Activated CD8-positive, alpha-beta memory T cell treated with anti-CD3 and anti-CD28 coated beads, Interleukin-2, amount 10 ng/mL, durations not matched to agents 7 days and 5 days (primary cell): ENCODE measurements around the gene PRR7. TPM values are rescaled to one million over a fixed set of nuclear protein-coding genes. Genes with fewer than 3 reads are reported as not detected.
"Not testable (repeated sequence)": the region's sequence is repeated elsewhere in the genome, so short reads cannot be mapped to it uniquely, and the experiment has no call there.

Source experiments
- ATAC-seq: fragments of 150-1000 bp; cut with Tn5 transposase; one replicate; pipeline ENCODE4 v1.10.0; 2021; ENCODE audit warnings: moderate library complexity
- CTCF ChIA-PET: fragments of 350-600 bp; sonication (Branson Sonifier 250); formaldehyde crosslinking; loops from one replicate; lab custom pipeline; 2021; ENCODE audit warnings: antibody characterized with exemption; lab: Charles Lee
- DNase-seq: peaks from one replicate; pipeline ENCODE4 v3.0.0-alpha.2; 2020
- H3K27ac Mint-ChIP-seq: one replicate; pipeline ENCODE4 v1.8.0; 2021; ENCODE audit warnings: mild to moderate bottlenecking, mixed read lengths
- H3K27me3 Mint-ChIP-seq: one replicate; pipeline ENCODE4 v1.8.0; 2021; ENCODE audit warnings: mixed read lengths
- H3K36me3 Mint-ChIP-seq: one replicate; pipeline ENCODE4 v1.8.0; 2021; ENCODE audit warnings: mild to moderate bottlenecking, mixed read lengths
- H3K4me1 Mint-ChIP-seq: one replicate; pipeline ENCODE4 v1.8.0; 2021; ENCODE audit warnings: mixed read lengths
- H3K4me3 Mint-ChIP-seq: one replicate; pipeline ENCODE4 v1.8.0; 2021; ENCODE audit warnings: mild to moderate bottlenecking, moderate library complexity, mixed read lengths
- H3K9me3 Mint-ChIP-seq: one replicate; pipeline ENCODE4 v1.8.0; 2022; ENCODE audit warnings: low read depth, mixed read lengths
- total RNA-seq, 2 experiments: library from RNA; stranded (reverse); gene quantifications; one replicate each; pipeline ENCODE4 v1.2.3, GENCODE V29; 2021

Gene PRR7
- total RNA-seq, 2 experiments from 2014 or later = 3.1 to 5.3 TPM

GRCh38 chr5:177409043-177409801, 37.4 kb upstream of the PRR7 start, which contains the start of gene F12:
Gene F12 (minus strand): TSS chr5:177409564. CDS start chr5:177409527, 37 bp downstream.
- H3K27ac Mint-ChIP-seq = peak within 1 kb of the TSS; percentile 62
- H3K4me1 Mint-ChIP-seq = peaks cover 50% of the 10 kb centered on the region
- H3K27me3 Mint-ChIP-seq = no peaks in the 10 kb centered on the region
- CTCF ChIA-PET = interaction anchor here (0.8 to 18.7 kb wide), 10 partner anchors 12 to 99 kb away, joined by 3 to 717 read pairs (median 4); partner anchors contain the start of genes GRK6 and PRR7
- H3K9me3 Mint-ChIP-seq = no peaks in the 10 kb centered on the region
- DNase-seq (no peak), ATAC-seq (no peak)
- H3K4me3 Mint-ChIP-seq = no peak within 1 kb of the TSS
- H3K36me3 Mint-ChIP-seq = no peaks in the 10 kb centered on the region

DNA sequence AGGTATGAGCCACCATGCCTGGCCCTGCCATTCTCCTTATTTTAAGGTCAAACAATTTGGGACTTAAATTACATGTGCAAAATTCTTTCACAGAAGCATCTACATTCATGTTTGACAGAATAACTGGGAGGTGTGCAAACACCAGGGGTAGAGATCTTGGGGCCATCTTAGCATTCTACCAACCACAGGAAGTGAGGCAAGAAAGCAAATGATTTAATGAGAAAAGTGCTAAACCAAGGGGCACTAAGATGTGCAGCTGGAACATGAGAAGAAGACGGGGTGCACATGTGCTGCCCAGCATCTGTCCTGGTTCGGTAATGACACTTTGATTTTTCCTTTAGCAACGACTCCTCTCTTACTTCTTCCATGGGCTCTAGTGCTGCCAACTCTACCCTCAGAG, 36.0 kb upstream of the PRR7 start:
- Mint-ChIP-seq H3K27ac (peak overlapping the region; percentile 62), H3K36me3 (no peaks in the 10 kb centered on the region), H3K9me3 (no peaks in the 10 kb centered on the region), H3K27me3 (no peaks in the 10 kb centered on the region), H3K4me1 (peaks cover 39% of the 10 kb centered on the region), H3K4me3 (no peak overlapping the region)
- ATAC-seq (no peak), DNase-seq (no peak)
- CTCF ChIA-PET = interaction anchor here (0.8 to 18.7 kb wide), 6 partner anchors 8 to 98 kb away, joined by 3 to 717 read pairs (median 4); partner anchors contain the start of genes PDLIM7 and PRR7

GRCh38 chr5:177412603-177413233, 33.9 kb upstream of the PRR7 start:
- ATAC-seq = peak; percentile 67
- Mint-ChIP-seq H3K27ac (peak overlapping the region; percentile 79), H3K9me3 (no peaks in the 10 kb centered on the region), H3K36me3 (no peaks in the 10 kb centered on the region), H3K27me3 (no peaks in the 10 kb centered on the region), H3K4me1 (peaks cover 31% of the 10 kb centered on the region), H3K4me3 (peak overlapping the region; percentile 43)
- no peak for DNase-seq
- CTCF ChIA-PET = interaction anchor here (1.2 to 18.7 kb wide), 5 partner anchors 9 to 35 kb away, joined by 4 to 717 read pairs (median 5); partner anchors contain the start of genes GRK6 and PRR7

DNA sequence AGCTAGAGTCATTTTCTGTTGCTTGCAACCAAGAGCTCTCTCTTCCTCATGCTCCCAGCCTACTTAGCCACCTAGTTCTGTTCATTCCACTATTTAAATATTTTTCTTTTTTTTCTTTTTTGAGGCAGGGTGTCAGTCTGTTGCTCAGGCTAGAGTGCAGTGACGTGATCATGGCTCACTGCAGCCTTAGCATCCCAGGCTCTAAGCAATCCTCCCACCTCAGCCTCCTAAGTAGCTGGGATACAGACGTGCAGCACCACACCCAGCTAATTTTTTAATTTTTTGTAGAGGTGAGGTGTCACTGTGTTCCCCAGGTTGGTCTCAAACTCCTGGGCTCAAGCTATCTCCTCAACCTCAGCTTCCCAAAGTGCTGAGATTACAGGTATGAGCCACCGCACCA, 32.1 kb upstream of the PRR7 start:
- DNase-seq (no peak), ATAC-seq (no peak)
- Mint-ChIP-seq H3K4me3 (no peak overlapping the region), H3K9me3 (no peaks in the 10 kb centered on the region), H3K36me3 (no peaks in the 10 kb centered on the region), H3K27ac (no peak overlapping the region), H3K4me1 (peaks cover 31% of the 10 kb centered on the region), H3K27me3 (no peaks in the 10 kb centered on the region)
- CTCF ChIA-PET = interaction anchor here (0.8 to 18.7 kb wide), 8 partner anchors 11 to 96 kb away, joined by 3 to 717 read pairs (median 4); partner anchors contain the start of gene PRR7

DNA sequence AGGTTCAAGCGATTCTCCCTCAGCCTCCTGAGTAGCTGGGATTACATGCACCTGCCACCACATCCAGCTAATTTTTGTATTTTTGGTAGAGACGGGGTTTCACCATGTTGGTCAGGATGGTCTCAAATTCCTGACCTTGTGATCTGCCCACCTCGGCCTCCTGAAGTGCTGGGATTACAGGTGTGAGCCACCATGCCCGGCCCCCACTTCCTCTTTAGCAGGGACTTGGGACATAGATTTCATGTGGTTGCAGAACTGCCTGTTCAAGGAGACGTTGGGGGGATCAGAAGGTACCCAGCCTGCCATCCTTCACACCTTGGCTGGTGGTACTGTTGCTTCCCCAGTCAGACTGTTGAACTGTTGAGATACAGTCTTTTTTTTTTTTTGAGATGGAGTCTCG, 29.5 kb upstream of the PRR7 start:
- DNase-seq, H3K36me3 Mint-ChIP-seq, H3K27me3 Mint-ChIP-seq, ATAC-seq, H3K9me3 Mint-ChIP-seq, H3K27ac Mint-ChIP-seq, H3K4me3 Mint-ChIP-seq: not testable (repeated sequence)
- peaks cover 17% of the 10 kb centered on the region for H3K4me1 Mint-ChIP-seq
- CTCF ChIA-PET = interaction anchor here (6.4 to 18.7 kb wide), 2 partner anchors 13 to 31 kb away, joined by 70 to 717 read pairs; partner anchors contain the start of gene PRR7

- no peak for DNase-seq
- H3K4me3 Mint-ChIP-seq = no peak overlapping the region
- no peaks in the 10 kb centered on the region for H3K9me3 Mint-ChIP-seq
- ATAC-seq = no peak
- H3K27ac Mint-ChIP-seq = no peak overlapping the region
- no peaks in the 10 kb centered on the region for H3K36me3 Mint-ChIP-seq
- H3K4me1 Mint-ChIP-seq = peaks cover 2% of the 10 kb centered on the region
- CTCF ChIA-PET = interaction anchor here (0.6 to 18.7 kb wide), 4 partner anchors 11 to 817 kb away, joined by 3 to 717 read pairs (median 136); partner anchors contain the start of genes PFN3 and PRR7
- H3K27me3 Mint-ChIP-seq = no peaks in the 10 kb centered on the region
These were observed 27.6 kb upstream of the PRR7 start for GRCh38 chr5:177419046-177419445.

GRCh38 chr5:177420472-177420871, 26.1 kb upstream of the PRR7 start:
- not testable (repeated sequence) for H3K4me1 Mint-ChIP-seq, ATAC-seq, H3K4me3 Mint-ChIP-seq, H3K36me3 Mint-ChIP-seq, H3K9me3 Mint-ChIP-seq, H3K27ac Mint-ChIP-seq, H3K27me3 Mint-ChIP-seq, DNase-seq
- CTCF ChIA-PET = interaction anchor here (0.6 to 16.5 kb wide), 2 partner anchors 16 to 30 kb away, joined by 3 to 269 read pairs; partner anchors contain the start of gene PFN3

- ATAC-seq = no peak
- Mint-ChIP-seq H3K4me3 (no peak overlapping the region), H3K36me3 (no peaks in the 10 kb centered on the region), H3K9me3 (no peaks in the 10 kb centered on the region), H3K27me3 (no peaks in the 10 kb centered on the region), H3K4me1 (peaks cover 11% of the 10 kb centered on the region), H3K27ac (no peak overlapping the region)
- CTCF ChIA-PET = interaction anchor here (0.6 to 16.5 kb wide), 6 partner anchors 11 to 112 kb away, joined by 3 to 269 read pairs (median 3); partner anchors contain the start of gene PFN3
- no peak for DNase-seq
These were observed 25.4 kb upstream of the PRR7 start for GRCh38 chr5:177421062-177421798.

- Mint-ChIP-seq H3K27ac (no peak overlapping the region), H3K4me3 (no peak overlapping the region), H3K9me3 (no peaks in the 10 kb centered on the region), H3K27me3 (no peaks in the 10 kb centered on the region), H3K36me3 (peaks cover 10% of the 10 kb centered on the region), H3K4me1 (peaks cover 22% of the 10 kb centered on the region)
- DNase-seq (no peak), ATAC-seq (no peak)
- CTCF ChIA-PET = interaction anchor here (1.1 to 16.5 kb wide), 4 partner anchors 13 to 30 kb away, joined by 3 to 269 read pairs (median 80); partner anchors contain the start of genes F12 and PFN3
These were observed 22.9 kb upstream of the PRR7 start for GRCh38 chr5:177423671-177424070.

DNA sequence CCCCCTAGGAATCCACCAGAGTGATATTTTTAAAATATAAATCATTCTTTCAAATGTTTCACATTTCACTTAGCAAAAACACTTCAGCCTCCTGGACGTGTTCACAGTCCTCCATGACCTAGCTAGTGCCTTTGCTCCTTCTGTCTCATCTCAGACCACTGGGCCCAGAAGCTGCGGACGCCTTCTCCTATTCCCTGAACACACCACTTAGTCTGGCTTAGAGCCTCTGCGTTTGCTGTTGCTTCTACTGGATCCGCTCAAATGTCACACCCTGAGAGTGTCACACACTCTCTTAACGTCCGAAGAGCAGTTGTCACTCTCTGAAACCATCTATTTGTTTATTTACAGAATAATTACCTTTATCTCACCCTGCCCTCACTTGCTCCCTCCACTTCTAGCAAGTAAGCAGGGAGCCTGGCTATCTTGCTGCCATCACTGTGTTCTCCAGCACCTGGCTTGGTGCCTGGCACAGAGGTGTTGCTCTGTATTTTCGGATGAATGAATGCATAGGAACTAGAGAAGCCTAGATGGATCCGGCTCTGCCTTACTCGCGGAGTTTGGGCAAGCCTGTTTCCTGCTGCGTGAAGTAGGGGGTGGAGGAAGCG, 21.3 kb upstream of the PRR7 start:
- Mint-ChIP-seq H3K27ac (peak overlapping the region; percentile 98), H3K4me3 (peak overlapping the region; percentile 85), H3K9me3 (no peaks in the 10 kb centered on the region), H3K4me1 (peaks cover 38% of the 10 kb centered on the region), H3K27me3 (no peaks in the 10 kb centered on the region), H3K36me3 (peaks cover 13% of the 10 kb centered on the region)
- DNase-seq (no peak), ATAC-seq (no peak)
- CTCF ChIA-PET = interaction anchor here (0.6 to 16.5 kb wide), 10 partner anchors 10 to 73 kb away, joined by 3 to 269 read pairs (median 10); partner anchors contain the start of genes F12, PFN3 and PRR7

- Mint-ChIP-seq H3K36me3 (peaks cover 19% of the 10 kb centered on the region), H3K27ac (peak overlapping the region; percentile 98), H3K9me3 (no peaks in the 10 kb centered on the region), H3K27me3 (no peaks in the 10 kb centered on the region), H3K4me1 (peaks cover 45% of the 10 kb centered on the region), H3K4me3 (peak overlapping the region; percentile 85)
- CTCF ChIA-PET = interaction anchor here (0.6 to 16.5 kb wide), 13 partner anchors 10 to 116 kb away, joined by 3 to 269 read pairs (median 5); partner anchors contain the start of genes F12, PFN3 and PRR7
- ATAC-seq (peak; percentile 87), DNase-seq (peak; percentile 100)
These were observed 20.6 kb upstream of the PRR7 start for GRCh38 chr5:177425801-177426565.
